GM12873 (cell line): Measurements from ENCODE around the gene PBX1.

Experiments
- CTCF ChIP-seq: IDR thresholded peaks from 2 replicates; pipeline ENCODE4 v1.5.1; 2012; ENCODE audit warnings: low read depth, mild to moderate bottlenecking, moderate library complexity, low read length, control low read depth; ENCODE audit not compliant: insufficient read depth; ENCODE audit errors: missing control alignments

PBX1 gene

GRCh38 chr1:164670026-164670425 is 111.0 kb downstream of the PBX1 start:
- no peak for TF ChIP-seq CTCF

DNA sequence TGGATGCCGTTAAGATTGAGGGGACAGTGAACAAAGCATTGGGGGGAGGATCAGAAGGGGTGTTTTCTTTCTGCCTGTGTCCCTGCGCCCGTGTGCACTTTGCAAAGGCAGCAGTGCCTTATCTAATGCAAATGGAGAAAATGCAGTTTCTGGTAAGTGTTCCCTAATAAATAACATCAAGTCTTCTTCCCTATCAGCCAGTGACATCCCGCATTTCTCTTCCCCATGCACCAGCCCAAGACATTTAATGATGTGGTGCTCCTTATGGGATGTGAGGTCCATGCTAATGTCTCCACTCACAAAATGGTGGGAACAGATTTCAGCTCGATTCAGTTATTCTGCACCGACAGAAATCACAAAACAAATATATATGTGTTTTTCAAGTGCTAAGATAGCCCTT is 111.8 kb downstream of the PBX1 start:
- TF ChIP-seq CTCF = no peak

- no peak for TF ChIP-seq CTCF
Observed at GRCh38 chr1:164671323-164671965, 112.5 kb downstream of the PBX1 start.

DNA sequence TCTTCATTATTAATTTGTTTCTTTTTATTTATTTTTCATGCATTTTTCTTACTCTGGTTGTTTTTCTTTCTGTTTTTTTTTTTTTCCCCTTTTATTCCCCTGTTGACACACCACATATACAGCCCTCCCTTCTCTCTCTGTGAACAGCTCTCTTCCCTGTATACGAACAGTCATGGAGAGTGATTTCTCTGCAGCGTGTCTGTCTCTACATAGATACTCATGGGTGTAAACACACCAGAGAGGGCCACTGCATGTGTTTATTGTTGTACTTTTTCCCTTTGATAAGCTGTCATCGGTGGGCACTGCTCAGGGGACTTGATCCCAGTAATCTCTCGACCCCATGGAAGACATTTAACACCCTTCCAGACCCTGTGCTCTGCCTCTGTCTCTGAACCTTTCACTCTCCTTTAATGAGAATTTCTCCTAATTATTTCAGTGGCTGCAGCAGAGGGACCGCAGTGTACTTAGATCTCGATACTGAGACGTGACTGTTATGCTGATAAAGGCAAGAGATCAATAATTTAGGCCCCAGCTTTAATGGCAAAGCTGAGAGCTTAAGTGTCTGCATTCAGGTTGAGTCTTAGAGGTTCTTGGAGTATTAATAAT is 113.1 kb downstream of the PBX1 start:
- no peak for TF ChIP-seq CTCF

- no peak for TF ChIP-seq CTCF
Observed at GRCh38 chr1:164672588-164672987, 113.6 kb downstream of the PBX1 start.

- TF ChIP-seq CTCF = peak; percentile 64
Observed at GRCh38 chr1:164673584-164674214, 114.7 kb downstream of the PBX1 start.

- no peak for TF ChIP-seq CTCF
Observed at GRCh38 chr1:164675342-164675904, 116.4 kb downstream of the PBX1 start.
